DMS153 (cell line): Measurements from ENCODE around the gene ZBTB49.
"Not testable (repeated sequence)": the region's sequence is repeated elsewhere in the genome, so short reads cannot be mapped to it uniquely, and the experiment has no call there.

Source experiments
- DNase-seq: peaks from one replicate; lab custom pipeline; 2025; lab: John Stamatoyannopoulos, UW

The ZBTB49 gene

GRCh38 chr4:4289941-4290850, at the start of gene ZBTB49, which contains the start of gene LYAR:
Gene ZBTB49, plus strand, starts transcription at chr4:4290251. Its CDS starts 9,695 bp downstream, at chr4:4299946.
Gene LYAR, minus strand, starts transcription at chr4:4290154. Its CDS starts 6,412 bp downstream, at chr4:4283742.
- DNase-seq, result peak; percentile 30

GRCh38 chr4:4245172-4245571, 44.9 kb upstream of the ZBTB49 start:
- no peak for DNase-seq

GRCh38 chr4:4247696-4248028, 42.4 kb upstream of the ZBTB49 start:
- no peak for DNase-seq

GRCh38 chr4:4248029-4248884, 41.8 kb upstream of the ZBTB49 start, which contains the start of gene TMEM128:
Gene TMEM128, minus strand, starts transcription at chr4:4248223. Its CDS starts 21 bp downstream, at chr4:4248202.
- peak; percentile 58 for DNase-seq

- no peak for DNase-seq
These were observed 41.2 kb upstream of the ZBTB49 start for GRCh38 chr4:4248885-4249203.

- DNase-seq, result not testable (repeated sequence)
These were observed 40.7 kb upstream of the ZBTB49 start for GRCh38 chr4:4249342-4249741.

GRCh38 chr4:4249866-4250265, 40.2 kb upstream of the ZBTB49 start:
- DNase-seq, result no peak

- no peak for DNase-seq
These were observed 35.9 kb upstream of the ZBTB49 start for GRCh38 chr4:4254199-4254598.

GRCh38 chr4:4254666-4255065, 35.4 kb upstream of the ZBTB49 start:
- DNase-seq, result no peak

GRCh38 chr4:4256799-4257198, 33.3 kb upstream of the ZBTB49 start:
- DNase-seq, result no peak

- not testable (repeated sequence) for DNase-seq
These were observed 32.3 kb upstream of the ZBTB49 start for GRCh38 chr4:4257705-4258104.

- DNase-seq, result no peak
These were observed 30.5 kb upstream of the ZBTB49 start for GRCh38 chr4:4259484-4260100.

GRCh38 chr4:4260185-4260751, 29.8 kb upstream of the ZBTB49 start:
- peak; percentile 22 for DNase-seq

- DNase-seq, result no peak
These were observed 22.1 kb upstream of the ZBTB49 start for GRCh38 chr4:4267981-4268380.

GRCh38 chr4:4268776-4269175, 21.3 kb upstream of the ZBTB49 start:
- no peak for DNase-seq

GRCh38 chr4:4269331-4269731, 20.7 kb upstream of the ZBTB49 start:
- DNase-seq, result no peak

- DNase-seq, result no peak
These were observed 20.2 kb upstream of the ZBTB49 start for GRCh38 chr4:4269856-4270255.

- DNase-seq, result no peak
These were observed 19.5 kb upstream of the ZBTB49 start for GRCh38 chr4:4270529-4270928.

- no peak for DNase-seq
These were observed 18.1 kb upstream of the ZBTB49 start for GRCh38 chr4:4271912-4272311.

- DNase-seq, result no peak
These were observed 15.8 kb upstream of the ZBTB49 start for GRCh38 chr4:4274226-4274625.

GRCh38 chr4:4277531-4277930, 12.5 kb upstream of the ZBTB49 start:
- DNase-seq, result no peak

GRCh38 chr4:4281787-4282186, 8.3 kb upstream of the ZBTB49 start:
- no peak for DNase-seq
